Activated T-helper 1 cell treated with anti-CD3 and anti-CD28 coated beads, Interleukin-12 subunit alpha, Interleukin-12 subunit beta, Interleukin-2, Interleukin-4 antibody, amounts not matched to agents 30 ng/mL and 10 ng/mL and 1 ng/mL, durations not matched to agents 14 hours and 24 hours and 36 hours (primary cell): ENCODE data around the gene INTS2. TPM values are rescaled to one million over a fixed set of nuclear protein-coding genes. Genes with fewer than 3 reads are reported as not detected.
"Not testable (repeated sequence)": the region's sequence is repeated elsewhere in the genome, so short reads cannot be mapped to it uniquely, and the experiment has no call there.

ENCODE experiments used
- DNase-seq: peaks from one replicate; pipeline ENCODE4 v3.0.0; 2021; ENCODE audit warnings: low spot score
- H3K27ac Mint-ChIP-seq: one replicate; pipeline ENCODE4 v1.8.0; 2021; ENCODE audit warnings: mild to moderate bottlenecking, mixed read lengths
- H3K27me3 Mint-ChIP-seq: one replicate; pipeline ENCODE4 v1.8.0; 2022; ENCODE audit warnings: mild to moderate bottlenecking, moderate library complexity, mixed read lengths; ENCODE audit not compliant: insufficient read depth
- H3K36me3 Mint-ChIP-seq: one replicate; pipeline ENCODE4 v1.8.0; 2021; ENCODE audit warnings: low read depth, mixed read lengths
- H3K4me1 Mint-ChIP-seq: one replicate; pipeline ENCODE4 v1.8.0; 2021; ENCODE audit warnings: low read depth, mixed read lengths
- H3K4me3 Mint-ChIP-seq: one replicate; pipeline ENCODE4 v1.8.0; 2021; ENCODE audit warnings: mild to moderate bottlenecking, moderate library complexity, mixed read lengths
- H3K9me3 Mint-ChIP-seq: one replicate; pipeline ENCODE4 v1.8.0; 2021; ENCODE audit warnings: mixed read lengths
- intact Hi-C: fragments of 100-400 bp; cut with micrococcal nuclease; formaldehyde crosslinking; loops from one replicate; pipeline ENCODE4 v1.15.1; 2024
- total RNA-seq: library from RNA; stranded (reverse); gene quantifications from 2 replicates; pipeline ENCODE4 v1.2.3, GENCODE V29; 2022

INTS2 gene
- total RNA-seq, 1 donor from 2014 or later, result 25.4 TPM

DNA sequence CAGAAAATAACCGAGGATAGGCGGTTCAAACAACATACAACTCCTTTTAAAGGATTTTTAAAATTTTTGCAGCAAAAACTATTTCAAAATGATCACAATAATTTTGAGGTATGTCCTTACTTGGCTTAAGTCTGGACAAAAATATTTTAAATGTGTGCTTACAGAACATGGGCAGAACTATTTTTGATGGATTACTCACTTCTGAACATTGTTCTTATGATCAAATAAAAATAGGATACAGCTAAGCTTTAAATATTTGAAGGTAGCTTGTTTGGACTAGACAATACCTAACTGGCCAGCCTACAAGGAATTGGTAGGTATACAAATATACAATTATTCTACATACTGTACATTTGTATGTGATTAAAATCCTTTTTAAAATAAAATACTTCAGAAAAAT, 14.3 kb upstream of the INTS2 start:
- intact Hi-C loops, result loop anchor here (10.0 kb wide), 1 partner anchor 307 kb away; no protein-coding TSS in a partner anchor
- Mint-ChIP-seq H3K4me3 (no peak overlapping the region), H3K27me3 (no peaks in the 10 kb centered on the region), H3K27ac (no peak overlapping the region), H3K36me3 (peaks cover 18% of the 10 kb centered on the region), H3K4me1 (no peaks in the 10 kb centered on the region), H3K9me3 (no peaks in the 10 kb centered on the region)
- DNase-seq, result no peak

DNA sequence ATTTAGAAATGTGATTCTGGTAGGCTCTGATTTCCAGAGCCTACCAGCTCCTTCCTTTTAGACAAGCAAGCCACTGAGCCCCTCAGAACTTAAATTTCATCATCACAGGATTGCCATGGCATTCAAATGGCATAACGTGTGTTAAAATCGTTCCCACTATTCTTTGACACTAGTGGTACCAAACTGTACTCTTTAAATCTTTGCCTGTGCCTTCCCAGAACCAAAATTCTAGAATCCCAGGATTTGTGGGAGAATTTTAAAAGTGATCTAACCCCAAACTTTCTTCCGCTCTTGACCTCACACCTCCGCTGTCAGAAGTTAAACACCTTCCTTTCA, 287 bp upstream of the INTS2 start:
- intact Hi-C loops, result loop anchor here (1.0 to 5.0 kb wide), 3 partner anchors 49 to 1899 kb away; partner anchors contain the start of genes FTSJ3 and PSMC5
- H3K27me3 Mint-ChIP-seq, result no peaks in the 10 kb centered on the region
- peaks cover 8% of the 10 kb centered on the region for H3K36me3 Mint-ChIP-seq
- H3K27ac Mint-ChIP-seq, result peak overlapping the region; percentile 93
- no peak for DNase-seq
- peak overlapping the region; percentile 92 for H3K4me3 Mint-ChIP-seq
- peaks cover 22% of the 10 kb centered on the region for H3K4me1 Mint-ChIP-seq
- no peaks in the 10 kb centered on the region for H3K9me3 Mint-ChIP-seq

DNA sequence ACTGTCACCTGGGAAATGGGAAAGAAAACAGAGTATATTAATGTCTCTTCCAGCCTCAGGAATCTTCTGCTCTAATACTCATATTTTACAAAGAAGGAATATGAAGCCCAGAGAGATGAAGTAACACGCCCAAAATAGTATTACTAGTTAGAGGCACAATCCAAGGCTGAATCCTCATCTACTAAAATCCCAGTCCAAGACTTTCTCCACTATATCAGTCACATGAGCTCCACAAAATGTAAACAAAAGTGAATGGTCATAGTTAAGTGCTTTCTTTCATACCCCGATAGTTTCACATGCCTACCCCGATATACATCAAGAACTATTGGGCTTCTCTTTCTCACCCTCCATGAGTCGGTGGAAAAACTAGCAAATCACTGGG, 965 bp downstream of the INTS2 start:
- Mint-ChIP-seq H3K27ac (peak overlapping the region; percentile 93), H3K36me3 (peaks cover 10% of the 10 kb centered on the region)

DNA sequence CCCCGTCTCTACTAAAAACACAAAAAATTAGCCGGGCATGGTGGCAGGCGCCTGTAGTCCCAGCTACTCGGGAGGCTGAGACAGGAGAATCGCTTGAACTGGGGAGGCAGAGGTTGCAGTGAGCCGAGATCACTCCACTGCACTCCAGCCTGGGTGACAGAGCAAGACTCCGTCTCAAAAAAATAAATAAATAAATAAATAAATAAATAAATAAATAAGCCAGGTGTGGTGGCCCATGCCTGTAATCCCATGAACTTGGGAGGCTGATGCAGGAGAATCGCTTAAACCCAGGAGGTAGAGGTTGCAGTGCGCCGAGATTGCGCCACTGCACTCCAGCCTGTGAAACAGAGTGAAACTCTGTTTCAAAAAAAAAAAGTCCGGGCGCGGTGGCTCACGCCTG, 12.6 kb downstream of the INTS2 start:
- H3K4me1 Mint-ChIP-seq, intact Hi-C loops, H3K27ac Mint-ChIP-seq, H3K9me3 Mint-ChIP-seq, DNase-seq, H3K4me3 Mint-ChIP-seq, H3K27me3 Mint-ChIP-seq: not testable (repeated sequence)
- peaks cover 26% of the 10 kb centered on the region for H3K36me3 Mint-ChIP-seq

More for the DNA sequence above, 965 bp downstream of the INTS2 start:
- intact Hi-C loops, result loop anchor here (1.0 to 5.0 kb wide), 2 partner anchors 50 to 64 kb away; partner anchors contain the start of gene BRIP1
- Mint-ChIP-seq H3K4me1 (peaks cover 22% of the 10 kb centered on the region), H3K9me3 (no peaks in the 10 kb centered on the region), H3K4me3 (peak overlapping the region; percentile 92), H3K27me3 (no peaks in the 10 kb centered on the region)
- no peak for DNase-seq

DNA sequence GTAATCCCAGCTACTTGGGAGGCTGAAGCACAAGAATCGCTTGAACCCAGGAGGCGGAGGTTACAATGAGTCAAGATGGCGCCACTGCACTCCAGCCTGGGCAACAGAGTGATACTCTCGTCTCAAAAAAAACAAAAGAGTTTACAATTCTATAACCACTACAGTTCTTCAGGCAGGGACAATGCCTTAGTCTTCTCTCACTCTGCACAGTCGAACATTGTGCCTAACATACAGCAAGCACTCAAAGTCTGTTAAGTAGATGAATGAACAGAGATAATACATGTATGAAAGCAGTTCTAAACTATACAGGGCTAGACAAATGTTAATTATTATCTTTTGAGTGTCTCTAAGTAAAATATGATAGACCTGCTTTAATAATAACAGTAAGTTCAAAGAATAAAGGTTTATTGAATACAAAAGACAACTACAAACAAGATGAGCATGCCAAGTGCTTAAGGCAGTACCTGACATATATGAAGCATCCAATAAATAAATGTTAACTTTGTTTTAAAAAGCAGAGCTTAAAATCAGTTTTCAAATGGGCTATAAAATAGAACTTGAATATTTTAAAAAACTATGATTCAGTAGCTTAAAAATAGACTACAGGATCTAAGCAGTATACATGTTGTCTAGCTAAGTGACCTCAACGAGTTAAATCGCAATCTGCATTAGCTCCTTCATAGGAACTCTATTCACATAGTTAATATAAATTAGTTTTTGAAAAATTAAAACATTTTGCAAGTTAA, 19.3 kb downstream of the INTS2 start:
- intact Hi-C loops, result no loop called here
- H3K4me3 Mint-ChIP-seq, result no peak overlapping the region
- no peaks in the 10 kb centered on the region for H3K27me3 Mint-ChIP-seq
- H3K27ac Mint-ChIP-seq, result no peak overlapping the region
- no peaks in the 10 kb centered on the region for H3K9me3 Mint-ChIP-seq
- H3K4me1 Mint-ChIP-seq, result peaks cover 5% of the 10 kb centered on the region
- peaks cover 27% of the 10 kb centered on the region for H3K36me3 Mint-ChIP-seq
- DNase-seq, result no peak

DNA sequence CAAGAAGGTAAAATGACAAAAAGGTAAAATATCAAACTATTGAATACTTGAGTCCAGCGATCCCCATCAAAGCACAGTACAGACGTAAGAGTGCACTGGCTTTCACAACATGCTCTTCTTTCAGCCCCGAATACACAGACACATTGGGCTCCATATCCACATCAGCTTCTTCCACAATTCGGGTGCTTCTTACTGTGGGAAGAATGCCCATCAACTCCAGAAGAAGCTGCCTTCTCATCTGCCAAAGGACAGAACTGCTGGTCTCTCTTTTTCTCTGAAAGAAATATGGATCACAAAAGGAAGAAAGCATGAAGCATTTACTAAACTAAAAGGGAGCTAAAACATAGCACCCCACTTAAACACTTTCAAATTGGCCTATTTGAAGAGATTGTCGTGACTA, 20.4 kb downstream of the INTS2 start:
- Mint-ChIP-seq H3K9me3 (no peaks in the 10 kb centered on the region), H3K36me3 (peaks cover 34% of the 10 kb centered on the region), H3K4me1 (peaks cover 5% of the 10 kb centered on the region), H3K4me3 (no peak overlapping the region), H3K27me3 (no peaks in the 10 kb centered on the region), H3K27ac (no peak overlapping the region)
- intact Hi-C loops, result no loop called here
- DNase-seq, result no peak

DNA sequence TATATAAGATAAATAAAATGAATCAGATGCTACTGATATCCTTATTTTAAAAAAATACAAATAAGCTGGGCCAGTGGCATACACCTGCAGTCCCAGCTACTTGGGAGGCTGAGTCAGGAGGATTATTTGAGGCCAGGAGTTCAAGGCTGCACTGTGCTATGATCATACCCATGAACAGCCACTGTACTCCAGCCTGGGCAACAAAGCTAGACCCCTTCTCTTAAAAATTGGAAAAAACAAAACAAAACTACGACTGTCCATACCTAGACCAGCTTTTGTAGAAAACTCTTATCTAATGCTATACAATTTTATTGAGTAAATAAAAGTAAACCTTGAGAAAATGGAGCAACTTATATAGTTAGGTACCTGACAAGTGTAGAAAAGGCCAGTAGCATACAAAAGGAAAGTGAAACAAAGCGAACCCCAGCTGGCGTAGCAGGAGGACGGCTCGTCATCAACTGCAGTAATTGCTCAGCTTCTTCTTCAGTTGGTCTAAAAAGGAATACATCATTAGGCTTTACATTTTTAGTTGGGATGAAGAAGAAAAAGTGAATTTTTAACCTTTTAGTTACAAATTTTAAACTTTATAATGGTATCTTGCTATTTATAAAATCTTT, 23.6 kb downstream of the INTS2 start:
- Mint-ChIP-seq H3K9me3 (no peaks in the 10 kb centered on the region), H3K4me3 (peak overlapping the region; percentile 39), H3K4me1 (peaks cover 5% of the 10 kb centered on the region), H3K36me3 (peaks cover 34% of the 10 kb centered on the region), H3K27me3 (no peaks in the 10 kb centered on the region), H3K27ac (peak overlapping the region; percentile 52)
- peak; percentile 9 for DNase-seq
- intact Hi-C loops, result no loop called here

DNA sequence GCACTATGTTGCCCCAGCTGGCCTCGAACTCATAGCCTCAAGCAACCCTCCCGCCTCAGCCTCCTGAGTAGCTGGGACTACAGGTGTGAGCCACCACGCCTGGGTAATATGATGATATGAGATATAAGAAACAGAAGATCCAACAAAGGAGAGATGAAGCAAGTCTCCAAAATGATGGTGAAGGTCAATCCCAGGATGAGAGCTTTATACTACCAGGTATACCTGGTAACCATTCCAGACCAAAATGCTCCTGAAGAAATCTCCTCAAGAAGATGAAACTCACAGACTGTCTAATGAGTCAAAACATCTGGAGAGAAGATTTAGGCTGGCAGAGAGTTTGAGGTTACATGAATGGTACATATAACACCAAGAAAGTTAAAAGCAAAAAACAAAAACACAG, 24.5 kb downstream of the INTS2 start:
- H3K9me3 Mint-ChIP-seq, result no peaks in the 10 kb centered on the region
- no peaks in the 10 kb centered on the region for H3K27me3 Mint-ChIP-seq
- no peak for DNase-seq
- no peak overlapping the region for H3K4me3 Mint-ChIP-seq
- peaks cover 5% of the 10 kb centered on the region for H3K4me1 Mint-ChIP-seq
- H3K36me3 Mint-ChIP-seq, result peaks cover 37% of the 10 kb centered on the region
- H3K27ac Mint-ChIP-seq, result no peak overlapping the region
- intact Hi-C loops, result no loop called here

DNA sequence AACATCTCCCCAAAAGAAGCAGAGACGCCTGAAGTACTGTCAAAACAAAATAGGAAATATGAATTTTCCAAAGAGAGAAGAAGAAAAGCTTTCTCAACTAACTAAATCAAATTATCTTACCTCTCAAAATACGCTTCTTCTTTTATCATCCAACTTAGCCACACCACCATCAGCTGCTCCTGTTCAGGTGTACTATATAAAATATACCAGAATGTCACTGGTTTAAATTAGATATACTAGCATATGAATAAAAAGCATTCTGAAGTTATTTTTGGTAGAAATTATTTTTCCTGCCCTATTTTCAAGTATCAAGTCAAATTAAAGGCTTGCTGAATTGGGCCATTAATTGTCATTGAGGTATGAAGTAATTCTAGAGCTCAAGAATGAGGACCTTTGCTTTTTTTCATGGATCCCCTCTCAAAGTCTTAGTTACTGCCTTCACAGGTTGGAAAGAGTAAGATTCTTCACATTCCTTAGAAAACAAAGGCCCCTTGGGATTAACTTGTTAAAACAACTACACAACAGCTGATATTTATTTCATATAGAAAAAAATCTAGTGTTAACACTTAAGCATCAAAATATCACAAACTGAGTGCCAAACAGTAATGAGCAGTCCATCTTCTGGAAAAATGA, 30.1 kb downstream of the INTS2 start:
- no peak overlapping the region for H3K27ac Mint-ChIP-seq
- peaks cover 20% of the 10 kb centered on the region for H3K36me3 Mint-ChIP-seq
- no peaks in the 10 kb centered on the region for H3K9me3 Mint-ChIP-seq
- no peaks in the 10 kb centered on the region for H3K4me1 Mint-ChIP-seq
- H3K4me3 Mint-ChIP-seq, result no peak overlapping the region
- H3K27me3 Mint-ChIP-seq, result no peaks in the 10 kb centered on the region
- DNase-seq, result no peak
- intact Hi-C loops, result no loop called here

DNA sequence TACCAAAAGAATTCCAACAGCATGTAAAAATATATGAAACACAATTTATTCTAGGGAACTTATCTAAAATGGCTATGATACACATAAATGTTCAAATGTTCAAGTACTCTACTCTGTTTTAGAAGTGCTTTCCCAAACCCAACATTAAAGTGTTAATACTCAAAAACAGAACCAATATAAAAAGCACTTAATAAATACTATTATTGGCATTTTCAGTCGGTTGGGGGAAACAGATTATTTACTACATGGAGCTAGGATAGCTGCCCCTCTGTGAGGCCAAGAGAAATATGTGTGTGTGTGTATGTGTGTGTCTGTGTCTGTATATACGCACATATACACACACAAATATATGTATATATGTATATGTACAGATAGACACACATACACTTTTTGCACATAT, 32.4 kb downstream of the INTS2 start:
- no peak overlapping the region for H3K27ac Mint-ChIP-seq
- intact Hi-C loops, result no loop called here
- no peaks in the 10 kb centered on the region for H3K9me3 Mint-ChIP-seq
- H3K4me3 Mint-ChIP-seq, result no peak overlapping the region
- no peaks in the 10 kb centered on the region for H3K27me3 Mint-ChIP-seq
- H3K36me3 Mint-ChIP-seq, result peaks cover 12% of the 10 kb centered on the region
- H3K4me1 Mint-ChIP-seq, result no peaks in the 10 kb centered on the region
- DNase-seq, result no peak

DNA sequence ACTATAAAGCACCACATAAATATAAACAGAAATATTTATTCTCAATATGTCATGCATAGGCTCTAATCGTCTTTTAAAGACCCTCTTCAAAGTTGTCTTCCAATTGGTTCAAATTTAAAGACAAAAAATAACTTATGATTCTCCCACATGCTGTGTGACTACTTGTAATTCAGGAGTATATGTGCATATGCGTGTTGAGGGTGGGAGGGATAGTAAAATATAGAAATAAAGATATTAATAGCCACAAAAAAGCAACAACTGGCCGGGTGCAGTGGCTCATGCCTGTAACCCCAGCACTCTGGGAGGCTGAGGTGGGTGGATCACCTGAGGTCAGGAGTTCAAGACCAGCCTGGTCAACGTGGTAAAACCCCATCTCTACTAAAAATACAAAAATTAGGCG, 33.5 kb downstream of the INTS2 start:
- H3K4me1 Mint-ChIP-seq, H3K4me3 Mint-ChIP-seq, H3K27ac Mint-ChIP-seq, H3K36me3 Mint-ChIP-seq, H3K9me3 Mint-ChIP-seq, H3K27me3 Mint-ChIP-seq, DNase-seq, intact Hi-C loops: not testable (repeated sequence)

DNA sequence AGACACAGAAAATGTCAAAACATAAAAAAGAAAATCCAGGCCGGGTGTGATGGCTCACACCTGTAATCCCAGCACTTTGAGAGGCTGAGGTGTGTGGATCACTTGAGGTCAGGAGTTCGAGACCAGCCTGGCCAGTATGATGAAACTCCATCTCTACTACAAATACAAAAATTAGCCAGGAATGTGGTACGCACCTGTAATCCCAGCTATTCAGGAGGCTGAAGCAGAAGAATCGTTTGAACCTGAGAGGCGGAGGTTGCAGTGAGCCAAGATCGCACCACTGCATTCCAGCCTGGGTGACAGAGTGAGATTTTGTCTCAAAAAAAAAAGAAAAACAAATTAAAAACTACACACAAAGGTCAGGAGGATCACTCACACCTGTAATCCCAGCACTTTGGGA, 40.0 kb downstream of the INTS2 start:
- H3K27me3 Mint-ChIP-seq, H3K4me3 Mint-ChIP-seq, DNase-seq, H3K27ac Mint-ChIP-seq, intact Hi-C loops, H3K9me3 Mint-ChIP-seq, H3K4me1 Mint-ChIP-seq: not testable (repeated sequence)
- peaks cover 16% of the 10 kb centered on the region for H3K36me3 Mint-ChIP-seq

DNA sequence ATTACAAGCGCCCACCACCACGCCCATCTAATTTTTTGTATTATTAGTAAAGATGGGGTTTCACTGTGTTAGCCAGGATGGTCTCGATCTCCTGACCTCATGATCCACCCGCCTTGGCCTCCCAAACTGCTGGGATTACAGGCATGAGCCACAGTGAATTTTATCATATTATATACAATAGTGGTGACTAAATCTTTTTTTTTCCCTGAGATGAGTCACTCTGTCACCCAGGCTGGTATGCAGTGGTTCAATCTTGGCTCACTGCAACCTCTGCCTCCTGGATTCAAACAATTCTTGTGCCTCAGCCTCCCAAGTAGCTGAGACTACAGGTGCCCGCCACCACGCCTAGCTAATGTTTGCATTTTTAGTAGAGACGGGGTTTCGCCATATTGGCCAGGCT, 41.9 kb downstream of the INTS2 start:
- intact Hi-C loops, DNase-seq, H3K4me1 Mint-ChIP-seq, H3K9me3 Mint-ChIP-seq, H3K4me3 Mint-ChIP-seq, H3K27ac Mint-ChIP-seq, H3K27me3 Mint-ChIP-seq: not testable (repeated sequence)
- H3K36me3 Mint-ChIP-seq, result peaks cover 17% of the 10 kb centered on the region
